ENCODE data around the gene TCTN3. TPM values are rescaled to one million over a fixed set of nuclear protein-coding genes. Genes with fewer than 3 reads are reported as not detected.

TCTN3 gene
- total and polyA plus RNA-seq, 2 donors (not counting 3 experiments of a cell fraction or from before 2014, with no cell fraction given) = 40.4 to 52.6 TPM

- no TSS peak for BruUV-seq (replicated peaks)
- intact Hi-C loops (cut with micrococcal nuclease) = no loop called here
Observed at GRCh38 chr10:95618101-95618500, 75.6 kb downstream of the TCTN3 start.

More at GRCh38 chr10:95618101-95618500, 75.6 kb downstream of the TCTN3 start:
- H3K4me1 ChIP-seq (ENCODE audit: control insufficient read depth, extremely low read depth, insufficient read depth, low read length) = no peaks in the 10 kb centered on the region
- H3K36me3 ChIP-seq (ENCODE audit: control insufficient read depth in 2 of 2, extremely low read depth in 1 of 2, insufficient read depth in 2 of 2, low read length in 2 of 2) = peaks cover 24 to 38% of the 10 kb centered on the region in 2 experiments
- FAIRE-seq = no peak
- TF ChIP-seq GATA2 (IDR thresholded peaks at IDR 0.05; ENCODE audit: insufficient read depth, insufficient read length, low read depth, low read length) (no peak), JUN (IDR thresholded peaks at IDR 0.05; ENCODE audit: borderline replicate concordance, insufficient read depth, insufficient read length, low read depth) (no peak), POLR2AphosphoS5 (IDR thresholded peaks at IDR 0.05; ENCODE audit: insufficient read depth, low read depth, low read length) (no peak), CTCF (IDR thresholded peaks at IDR 0.05; ENCODE audit: extremely low read depth in 1 of 2, insufficient read depth in 1 of 2, low read depth in 1 of 2, low read length in 2 of 2) (no peak), MAX (IDR thresholded peaks at IDR 0.05; ENCODE audit: insufficient read depth, insufficient read length) (no peak), MYC (IDR thresholded peaks at IDR 0.05; ENCODE audit: low read depth, low read length) (no peak), FOS (IDR thresholded peaks at IDR 0.05; ENCODE audit: borderline replicate concordance, insufficient read depth, low read length) (no peak), POLR2A (IDR thresholded peaks at IDR 0.05; ENCODE audit: low read depth, low read length) (no peak), EZH2 (IDR thresholded peaks at IDR 0.05; ENCODE audit: borderline replicate concordance, low read depth, low read length, severe bottlenecking) (no peak)
- no peak overlapping the region for H3K4me2 ChIP-seq (ENCODE audit: insufficient read depth, low read length)
- no peaks in the 10 kb centered on the region for H3K9me3 ChIP-seq (replicated peaks; ENCODE audit: control insufficient read depth, insufficient read depth, low read length)
- H3K27ac ChIP-seq (ENCODE audit: insufficient read depth, low read depth, low read length) = no peak overlapping the region
- no peak overlapping the region for H2AFZ ChIP-seq (ENCODE audit: low read depth, low read length)
- H3K9ac ChIP-seq (replicated peaks; ENCODE audit: extremely low read depth, insufficient read depth, low read length) = no peak overlapping the region
- dilution Hi-C loops (cut with MboI; ENCODE audit: extremely low pct_ligation_motif_present, low sequenced_read_pairs) = no loop called here
- ChIA-PET POLR2A (no interaction called here), CTCF (no interaction called here)
- H4K20me1 ChIP-seq (replicated peaks; ENCODE audit: control insufficient read depth, extremely low read depth, insufficient read depth, low read length) = no peaks in the 10 kb centered on the region
- H3K4me3 ChIP-seq (replicated peaks in 1 of 3; ENCODE audit: insufficient read depth in 1 of 3, low read depth in 1 of 3, low read length in 3 of 3) = no peak overlapping the region
- no peaks in the 10 kb centered on the region for H3K9me1 ChIP-seq (replicated peaks; ENCODE audit: control insufficient read depth, extremely low read depth, insufficient read depth, low read length)
- no peaks in the 10 kb centered on the region for H3K79me2 ChIP-seq (ENCODE audit: control insufficient read depth, insufficient read depth, low read length)
- no peak for DNase-seq (ENCODE audit: low read depth, low spot score)
- no peaks in the 10 kb centered on the region for H3K27me3 ChIP-seq (ENCODE audit: control insufficient read depth in 2 of 2, insufficient read depth in 2 of 2, low read length in 2 of 2)
